Ovary (tissue), 3 donors: ENCODE measurements around the gene MZT2B.
"Not testable (repeated sequence)": the region's sequence is repeated elsewhere in the genome, so short reads cannot be mapped to it uniquely, and the experiment has no call there.

Experiments
- CTCF ChIP-seq, 3 donors: fragments of 450-650 bp in 2 of 3; fragments of 200-600 bp in 1 of 3; IDR thresholded peaks; one replicate each; pipeline versions ENCODE4 v1.5.1 to v1.8.0; 2016 to 2022; ENCODE audit warnings: antibody characterized with exemption in 3 of 3, mild to moderate bottlenecking in 1 of 3
- POLR2A ChIP-seq: fragments of 450-650 bp; IDR thresholded peaks from one replicate; pipeline ENCODE4 v1.6.1; 2017; ENCODE audit warnings: antibody characterized with exemption, mild to moderate bottlenecking, moderate library complexity
- donor health status: DM: no; HTN: no; CAD: no.

- not testable (repeated sequence) for TF ChIP-seq CTCF (IDR thresholded peaks at IDR 0.05); POLR2A
These were observed 27.7 kb upstream of the MZT2B start for GRCh38 chr2:130154423-130154770.
